MM.1S (cell line): ENCODE measurements around the gene BTBD19.

ENCODE experiments used
- DNase-seq: peaks from one replicate; pipeline ENCODE4 v3.0.0-alpha.2; 2015
- H2AFZ ChIP-seq: fragments of 300-600 bp; sonication (generic); 2 replicates; pipeline ENCODE4 v1.6.0; 2016; ENCODE audit warnings: antibody characterized with exemption, low read length
- H3F3A ChIP-seq: fragments of 300-600 bp; sonication (generic); 2 replicates; pipeline ENCODE4 v1.6.1; 2016; ENCODE audit warnings: mild to moderate bottlenecking, antibody characterized with exemption, low read length, moderate library complexity, mixed read lengths; ENCODE audit not compliant: insufficient read depth
- H3K27ac ChIP-seq: fragments of 300-600 bp; sonication (generic); 2 replicates; pipeline ENCODE4 v1.5.1; 2016; ENCODE audit warnings: mild to moderate bottlenecking, low read length
- H3K27me3 ChIP-seq: fragments of 300-600 bp; sonication (generic); replicated peaks from 2 replicates; pipeline ENCODE4 v1.6.0; 2016; ENCODE audit warnings: low read length; ENCODE audit not compliant: insufficient read depth
- H3K36me3 ChIP-seq: fragments of 300-600 bp; sonication (generic); replicated peaks from 2 replicates; pipeline ENCODE4 v1.6.1; 2016; ENCODE audit warnings: mild to moderate bottlenecking, low read length, mixed read lengths; ENCODE audit not compliant: insufficient read depth
- H3K4me1 ChIP-seq: fragments of 300-600 bp; sonication (generic); 2 replicates; pipeline ENCODE4 v1.6.1; 2016; ENCODE audit warnings: low read length, mixed read lengths
- H3K4me2 ChIP-seq: fragments of 300-600 bp; sonication (generic); 2 replicates; pipeline ENCODE4 v1.6.0; 2016; ENCODE audit warnings: low read depth, low read length
- H3K4me3 ChIP-seq: fragments of 300-600 bp; sonication (generic); 2 replicates; pipeline ENCODE4 v1.5.1; 2016; ENCODE audit warnings: low read length, mixed read lengths
- H3K79me2 ChIP-seq: fragments of 300-600 bp; sonication (generic); 2 replicates; pipeline ENCODE4 v1.6.1; 2016; ENCODE audit warnings: mixed run types, low read length, mixed read lengths
- H3K9ac ChIP-seq: fragments of 300-600 bp; sonication (generic); 2 replicates; pipeline ENCODE4 v1.6.1; 2016; ENCODE audit warnings: low read length, mixed read lengths
- H3K9me2 ChIP-seq: fragments of 300-600 bp; sonication (generic); replicated peaks from 2 replicates; pipeline ENCODE4 v1.6.1; 2016; ENCODE audit warnings: mild to moderate bottlenecking, low read length, mixed read lengths; ENCODE audit not compliant: insufficient read depth
- H3K9me3 ChIP-seq: fragments of 300-600 bp; sonication (generic); replicated peaks from 2 replicates; pipeline ENCODE4 v1.6.1; 2016; ENCODE audit warnings: mild to moderate bottlenecking, low read length, mixed read lengths; ENCODE audit not compliant: insufficient read depth
- H4K20me1 ChIP-seq: fragments of 300-600 bp; sonication (generic); 2 replicates; pipeline ENCODE4 v1.6.1; 2016; ENCODE audit warnings: mild to moderate bottlenecking, low read length, moderate library complexity, mixed read lengths; ENCODE audit not compliant: insufficient read depth
- CTCF ChIP-seq: fragments of 300-600 bp; sonication (generic); IDR thresholded peaks from 2 replicates; pipeline ENCODE4 v1.5.1; 2016; ENCODE audit warnings: antibody characterized with exemption, low read length, mixed read lengths
- EZH2 ChIP-seq: fragments of 300-600 bp; sonication (generic); optimal IDR thresholded peaks from 2 replicates; pipeline ENCODE3; 2017; ENCODE audit warnings: low read depth, mild to moderate bottlenecking, antibody characterized with exemption, low read length, mixed read lengths
- EZH2phosphoT487 ChIP-seq: fragments of 300-600 bp; sonication (generic); IDR thresholded peaks from 2 replicates; pipeline ENCODE4 v1.6.1; 2018; ENCODE audit warnings: antibody characterized with exemption, low read length

BTBD19 gene

DNA sequence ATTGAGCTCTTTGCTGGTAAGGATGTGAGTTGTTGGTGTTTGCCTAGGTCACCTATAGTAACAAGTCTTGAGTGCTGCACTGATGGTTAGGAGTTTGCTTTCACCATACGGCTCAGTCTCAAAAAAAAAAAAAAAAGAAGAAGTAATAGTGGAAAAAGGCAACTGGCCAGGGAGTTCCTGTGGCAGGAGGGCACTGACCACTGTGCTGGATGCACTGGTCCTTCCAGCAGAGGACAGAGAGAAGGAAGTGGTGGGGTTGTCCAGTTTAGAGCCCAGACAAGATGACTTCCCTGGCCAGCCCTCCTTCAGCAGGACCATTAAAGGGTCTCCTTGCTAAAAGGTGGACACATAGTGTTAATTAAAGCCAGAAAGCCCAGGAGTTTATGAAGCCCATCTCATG, 46.6 kb downstream of the BTBD19 start:
- Histone ChIP-seq H2AFZ (no peak overlapping the region), H3K9me2 (no peaks in the 10 kb centered on the region), H3K36me3 (no peaks in the 10 kb centered on the region), H3K79me2 (no peaks in the 10 kb centered on the region), H4K20me1 (no peaks in the 10 kb centered on the region), H3K4me1 (no peaks in the 10 kb centered on the region), H3K9ac (no peak overlapping the region), H3F3A (no peaks in the 10 kb centered on the region), H3K27ac (no peak overlapping the region), H3K9me3 (no peaks in the 10 kb centered on the region), H3K4me2 (no peak overlapping the region), H3K27me3 (no peaks in the 10 kb centered on the region), H3K4me3 (no peak overlapping the region)
- TF ChIP-seq EZH2 = no peak
- no peak for TF ChIP-seq CTCF
- no peak for TF ChIP-seq EZH2phosphoT487
- DNase-seq = no peak

GRCh38 chr1:44855742-44856141, 47.4 kb downstream of the BTBD19 start:
- H2AFZ ChIP-seq = no peak overlapping the region
- H3K9me2 ChIP-seq = no peaks in the 10 kb centered on the region
- H3K9ac ChIP-seq = no peak overlapping the region
- no peak overlapping the region for H3K4me3 ChIP-seq
- H3K36me3 ChIP-seq = no peaks in the 10 kb centered on the region
- H3K27ac ChIP-seq = no peak overlapping the region
- H4K20me1 ChIP-seq = no peaks in the 10 kb centered on the region
- TF ChIP-seq EZH2phosphoT487 (no peak), CTCF (no peak), EZH2 (no peak)
- no peak overlapping the region for H3K4me2 ChIP-seq
- H3K27me3 ChIP-seq = no peaks in the 10 kb centered on the region
- no peaks in the 10 kb centered on the region for H3K4me1 ChIP-seq
- no peaks in the 10 kb centered on the region for H3K9me3 ChIP-seq
- no peak for DNase-seq
- no peaks in the 10 kb centered on the region for H3K79me2 ChIP-seq
- no peaks in the 10 kb centered on the region for H3F3A ChIP-seq

- Histone ChIP-seq H3K4me1 (no peaks in the 10 kb centered on the region), H3K4me2 (no peak overlapping the region), H3K9ac (no peak overlapping the region), H4K20me1 (no peaks in the 10 kb centered on the region), H2AFZ (no peak overlapping the region), H3K27me3 (no peaks in the 10 kb centered on the region), H3K9me3 (no peaks in the 10 kb centered on the region), H3K36me3 (no peaks in the 10 kb centered on the region), H3K27ac (no peak overlapping the region), H3K4me3 (no peak overlapping the region), H3K79me2 (no peaks in the 10 kb centered on the region), H3F3A (no peaks in the 10 kb centered on the region), H3K9me2 (no peaks in the 10 kb centered on the region)
- no peak for TF ChIP-seq CTCF
- TF ChIP-seq EZH2 = no peak
- TF ChIP-seq EZH2phosphoT487 = no peak
- DNase-seq = no peak
Measured at GRCh38 chr1:44857446-44857845, 49.1 kb downstream of the BTBD19 start.
